NCI-H128 (cell line): Measurements from ENCODE around the gene MVB12B.

ENCODE experiments used
- DNase-seq: peaks from one replicate; lab custom pipeline; 2025; ENCODE audit not compliant: unreplicated experiment; lab: John Stamatoyannopoulos, UW

MVB12B gene

GRCh38 chr9:126423142-126423915, 96.7 kb downstream of the MVB12B start:
- no peak for DNase-seq

GRCh38 chr9:126423916-126424185, 97.2 kb downstream of the MVB12B start:
- no peak for DNase-seq

- no peak for DNase-seq
These were observed 97.9 kb downstream of the MVB12B start for GRCh38 chr9:126424511-126424910.

- no peak for DNase-seq
These were observed 102.0 kb downstream of the MVB12B start for GRCh38 chr9:126428534-126429175.

- no peak for DNase-seq
These were observed 102.6 kb downstream of the MVB12B start for GRCh38 chr9:126429190-126429589.

GRCh38 chr9:126430124-126430523, 103.5 kb downstream of the MVB12B start:
- no peak for DNase-seq

- no peak for DNase-seq
These were observed 104.6 kb downstream of the MVB12B start for GRCh38 chr9:126431077-126431742.

- DNase-seq: no peak
These were observed 106.0 kb downstream of the MVB12B start for GRCh38 chr9:126432659-126433058.

GRCh38 chr9:126435105-126435504, 108.5 kb downstream of the MVB12B start:
- no peak for DNase-seq

GRCh38 chr9:126435626-126436025, 109.0 kb downstream of the MVB12B start:
- no peak for DNase-seq

- DNase-seq: no peak
These were observed 110.1 kb downstream of the MVB12B start for GRCh38 chr9:126436545-126437267.

- no peak for DNase-seq
These were observed 110.6 kb downstream of the MVB12B start for GRCh38 chr9:126437268-126437666.

- DNase-seq: no peak
These were observed 111.1 kb downstream of the MVB12B start for GRCh38 chr9:126437701-126438100.

- DNase-seq: no peak
These were observed 112.2 kb downstream of the MVB12B start for GRCh38 chr9:126438741-126439401.

- DNase-seq: no peak
These were observed 112.8 kb downstream of the MVB12B start for GRCh38 chr9:126439402-126439765.

GRCh38 chr9:126439883-126440653, 113.4 kb downstream of the MVB12B start:
- no peak for DNase-seq

GRCh38 chr9:126440940-126441339, 114.3 kb downstream of the MVB12B start:
- no peak for DNase-seq

GRCh38 chr9:126442636-126443035, 116.0 kb downstream of the MVB12B start:
- DNase-seq: no peak

- DNase-seq: no peak
These were observed 116.5 kb downstream of the MVB12B start for GRCh38 chr9:126443144-126443543.

- no peak for DNase-seq
These were observed 121.5 kb downstream of the MVB12B start for GRCh38 chr9:126448136-126448535.
